ENCODE measurements around the gene OAS2.

OAS2 gene

GRCh38 chr12:113022563-113023297 is 44.4 kb downstream of the OAS2 start:
- DNase-seq: no peak

- no peak for DNase-seq
Measured at GRCh38 chr12:113027726-113028125, 49.4 kb downstream of the OAS2 start.

- DNase-seq: no peak
Measured at GRCh38 chr12:113030875-113031525, 52.7 kb downstream of the OAS2 start.

GRCh38 chr12:113039911-113040445 is 61.7 kb downstream of the OAS2 start:
- no peak for DNase-seq

- DNase-seq: no peak
Measured at GRCh38 chr12:113040722-113041171, 62.4 kb downstream of the OAS2 start.

- no peak for DNase-seq
Measured at GRCh38 chr12:113041560-113041959, 63.2 kb downstream of the OAS2 start.

- DNase-seq: no peak
Measured at GRCh38 chr12:113043240-113043639, 64.9 kb downstream of the OAS2 start.

- DNase-seq: no peak
Measured at GRCh38 chr12:113044516-113044915, 66.2 kb downstream of the OAS2 start.

GRCh38 chr12:113048716-113049127 is 70.4 kb downstream of the OAS2 start:
- peak; percentile 62 for DNase-seq

- no peak for DNase-seq
Measured at GRCh38 chr12:113049976-113050742, 71.8 kb downstream of the OAS2 start.

GRCh38 chr12:113050795-113051194 is 72.5 kb downstream of the OAS2 start:
- DNase-seq: no peak

GRCh38 chr12:113051759-113052158 is 73.4 kb downstream of the OAS2 start:
- DNase-seq: no peak

- no peak for DNase-seq
Measured at GRCh38 chr12:113052326-113052725, 74.0 kb downstream of the OAS2 start.

- no peak for DNase-seq
Measured at GRCh38 chr12:113054948-113055486, 76.7 kb downstream of the OAS2 start.

- no peak for DNase-seq
Measured at GRCh38 chr12:113055594-113056380, 77.5 kb downstream of the OAS2 start.

GRCh38 chr12:113056381-113056630 is 78.0 kb downstream of the OAS2 start:
- DNase-seq: no peak

- DNase-seq: peak; percentile 23
Measured at GRCh38 chr12:113056631-113057488, 78.5 kb downstream of the OAS2 start, which contains the start of gene DTX1. Gene DTX1, plus strand, starts transcription at chr12:113056730. Its CDS starts 1,463 bp downstream, at chr12:113058193.

- DNase-seq: no peak
Measured at GRCh38 chr12:113057565-113058485, 79.5 kb downstream of the OAS2 start.

GRCh38 chr12:113058553-113058952 is 80.2 kb downstream of the OAS2 start:
- no peak for DNase-seq

GRCh38 chr12:113059071-113059595 is 80.8 kb downstream of the OAS2 start:
- no peak for DNase-seq

Measured in effector CD4-positive, alpha-beta T cell (primary cell).